ENCODE data around the gene ATP23.

The ATP23 gene

DNA sequence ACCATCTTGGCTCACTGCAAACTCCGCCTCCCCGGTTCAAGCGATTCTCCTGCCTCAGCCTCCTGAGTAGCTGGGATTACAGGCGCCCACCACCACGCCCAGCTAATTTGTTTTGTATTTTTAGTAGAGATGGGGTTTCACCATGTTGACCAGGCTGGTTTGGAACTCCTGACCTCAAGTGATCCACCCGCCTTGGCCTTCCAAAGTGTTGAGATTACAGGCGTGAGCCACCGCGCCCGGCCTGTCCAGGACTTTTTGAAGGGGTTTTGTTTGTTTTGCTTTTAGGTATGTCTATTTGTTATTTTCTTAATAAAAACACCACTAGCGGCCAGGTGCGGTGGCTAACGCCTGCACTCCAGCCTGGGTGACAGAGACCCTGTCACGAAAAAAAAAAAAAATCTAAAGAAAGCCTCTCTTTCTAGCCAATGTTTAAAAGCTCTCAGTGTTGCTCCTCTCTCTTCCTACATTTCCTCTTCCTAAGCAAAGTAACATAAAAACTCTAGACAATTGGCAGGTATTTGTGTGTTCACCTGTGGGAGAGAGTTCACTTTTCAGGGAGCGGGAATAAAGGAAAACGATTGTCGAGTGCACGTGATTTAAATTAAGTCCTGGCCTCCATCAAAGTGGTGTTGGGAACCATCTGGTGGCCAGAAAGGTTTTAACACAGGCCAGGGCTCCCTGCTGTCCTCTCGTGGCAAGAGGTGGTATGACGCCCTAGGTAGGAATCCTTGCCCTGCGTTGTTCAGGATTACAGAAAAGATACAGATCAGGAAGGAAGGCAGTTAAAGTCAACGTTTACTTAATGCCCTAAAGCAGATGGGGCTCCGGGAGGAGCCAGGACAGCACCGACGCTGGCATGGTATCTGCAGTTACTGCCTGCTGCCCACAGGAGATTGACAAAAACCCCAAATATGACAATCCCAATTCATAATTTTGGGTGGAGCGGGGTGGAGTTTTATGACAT lies 36.2 kb upstream of the ATP23 start:
- TF ChIP-seq EZH2 (IDR thresholded peaks at IDR 0.05; ENCODE audit: borderline replicate concordance, low read length): no peak
- TF ChIP-seq, protein P1, sequence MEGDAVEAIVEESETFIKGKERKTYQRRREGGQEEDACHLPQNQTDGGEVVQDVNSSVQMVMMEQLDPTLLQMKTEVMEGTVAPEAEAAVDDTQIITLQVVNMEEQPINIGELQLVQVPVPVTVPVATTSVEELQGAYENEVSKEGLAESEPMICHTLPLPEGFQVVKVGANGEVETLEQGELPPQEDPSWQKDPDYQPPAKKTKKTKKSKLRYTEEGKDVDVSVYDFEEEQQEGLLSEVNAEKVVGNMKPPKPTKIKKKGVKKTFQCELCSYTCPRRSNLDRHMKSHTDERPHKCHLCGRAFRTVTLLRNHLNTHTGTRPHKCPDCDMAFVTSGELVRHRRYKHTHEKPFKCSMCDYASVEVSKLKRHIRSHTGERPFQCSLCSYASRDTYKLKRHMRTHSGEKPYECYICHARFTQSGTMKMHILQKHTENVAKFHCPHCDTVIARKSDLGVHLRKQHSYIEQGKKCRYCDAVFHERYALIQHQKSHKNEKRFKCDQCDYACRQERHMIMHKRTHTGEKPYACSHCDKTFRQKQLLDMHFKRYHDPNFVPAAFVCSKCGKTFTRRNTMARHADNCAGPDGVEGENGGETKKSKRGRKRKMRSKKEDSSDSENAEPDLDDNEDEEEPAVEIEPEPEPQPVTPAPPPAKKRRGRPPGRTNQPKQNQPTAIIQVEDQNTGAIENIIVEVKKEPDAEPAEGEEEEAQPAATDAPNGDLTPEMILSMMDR (IDR thresholded peaks at IDR 0.05; ENCODE audit: low read length): peak; percentile 100
- no peak overlapping the region for H3K27ac ChIP-seq (ENCODE audit: low read depth, low read length, poor library complexity, severe bottlenecking)
- H3F3A ChIP-seq (ENCODE audit: insufficient read depth, low read length): no peaks in the 10 kb centered on the region
- H3K36me3 ChIP-seq (ENCODE audit: insufficient read depth, low read length): no peaks in the 10 kb centered on the region
- no peak overlapping the region for H3K4me3 ChIP-seq (ENCODE audit: low read depth, low read length, poor library complexity, severe bottlenecking)
- H3K4me2 ChIP-seq (ENCODE audit: low read length): peak overlapping the region; percentile 59
- no peak overlapping the region for H3K9ac ChIP-seq (ENCODE audit: low read length)
- no peak overlapping the region for H2AFZ ChIP-seq (ENCODE audit: low read length)
- H3K27me3 ChIP-seq (ENCODE audit: insufficient read depth, low read length): peaks cover 2% of the 10 kb centered on the region
- H3K79me2 ChIP-seq (ENCODE audit: insufficient read depth, low read length): no peaks in the 10 kb centered on the region
- peaks cover 4% of the 10 kb centered on the region for H3K4me1 ChIP-seq (ENCODE audit: insufficient read depth, low read length, severe bottlenecking)
- no peaks in the 10 kb centered on the region for H3K9me3 ChIP-seq (ENCODE audit: low read length)
- H4K20me1 ChIP-seq (ENCODE audit: insufficient read depth, low read length): no peaks in the 10 kb centered on the region
- H3K9me2 ChIP-seq (ENCODE audit: low read depth, low read length): no peaks in the 10 kb centered on the region

DNA sequence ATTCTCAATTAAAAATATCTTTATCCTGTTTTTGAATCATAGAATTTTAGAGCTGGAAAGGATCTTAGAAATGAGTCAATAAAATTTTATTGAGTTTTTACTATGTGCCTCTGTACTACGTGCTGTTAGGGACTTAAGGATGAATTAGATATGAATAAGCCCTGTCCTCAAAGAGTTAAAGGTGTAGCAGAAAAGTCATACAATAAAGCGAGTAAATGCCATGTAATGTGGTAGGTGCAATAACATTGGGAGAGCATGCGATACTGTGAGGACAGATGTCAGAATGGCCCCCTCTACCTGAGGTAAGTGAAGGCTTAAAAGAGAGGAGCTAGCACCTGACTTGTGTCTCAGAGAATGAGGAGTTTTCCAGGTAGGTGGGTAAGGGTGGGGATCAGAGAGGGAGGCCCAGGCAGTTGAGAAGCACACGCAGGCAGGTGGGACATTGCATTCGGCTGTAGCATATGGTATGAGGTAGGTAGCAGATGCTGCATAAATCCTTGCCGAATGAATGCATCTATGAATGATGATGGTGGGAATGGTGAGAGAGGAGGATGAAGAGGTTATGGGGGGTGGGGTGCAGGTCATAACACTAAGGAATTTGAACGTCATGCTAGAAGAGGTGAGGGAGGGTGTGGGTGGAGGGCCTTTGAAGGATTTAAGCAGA lies 35.4 kb upstream of the ATP23 start:
- Histone ChIP-seq H3K9ac (ENCODE audit: low read length) (no peak overlapping the region), H3K4me2 (ENCODE audit: low read length) (no peak overlapping the region), H3F3A (ENCODE audit: insufficient read depth, low read length) (no peaks in the 10 kb centered on the region), H3K9me3 (ENCODE audit: low read length) (no peaks in the 10 kb centered on the region), H3K27me3 (ENCODE audit: insufficient read depth, low read length) (peaks cover 5% of the 10 kb centered on the region), H3K36me3 (ENCODE audit: insufficient read depth, low read length) (no peaks in the 10 kb centered on the region), H3K9me2 (ENCODE audit: low read depth, low read length) (no peaks in the 10 kb centered on the region), H2AFZ (ENCODE audit: low read length) (no peak overlapping the region), H4K20me1 (ENCODE audit: insufficient read depth, low read length) (no peaks in the 10 kb centered on the region), H3K27ac (ENCODE audit: low read depth, low read length, poor library complexity, severe bottlenecking) (no peak overlapping the region), H3K4me3 (ENCODE audit: low read depth, low read length, poor library complexity, severe bottlenecking) (no peak overlapping the region), H3K4me1 (ENCODE audit: insufficient read depth, low read length, severe bottlenecking) (peaks cover 4% of the 10 kb centered on the region), H3K79me2 (ENCODE audit: insufficient read depth, low read length) (no peaks in the 10 kb centered on the region)
- TF ChIP-seq, protein P1 (IDR thresholded peaks at IDR 0.05; ENCODE audit: low read length): no peak
- no peak for TF ChIP-seq EZH2 (IDR thresholded peaks at IDR 0.05; ENCODE audit: borderline replicate concordance, low read length)

DNA sequence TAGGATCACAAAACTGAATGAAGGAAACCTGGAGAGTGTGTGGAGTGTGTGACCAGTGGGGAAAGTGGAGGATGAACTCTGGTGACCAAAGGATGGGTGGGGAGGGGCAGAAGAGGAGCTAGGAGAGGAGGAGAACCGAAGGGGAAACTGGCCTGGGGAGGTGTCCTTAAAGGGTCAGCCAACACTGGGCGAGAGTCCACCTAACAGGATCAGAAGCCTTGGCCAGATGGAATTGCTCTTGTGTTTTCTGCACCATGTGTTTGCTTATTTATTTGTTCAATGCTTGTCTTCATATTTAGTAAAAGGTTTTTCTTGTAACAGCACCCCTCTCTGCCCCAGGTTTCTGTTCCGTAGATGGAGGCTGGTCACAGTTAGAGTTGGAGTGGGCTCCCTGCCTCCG lies 34.5 kb upstream of the ATP23 start:
- Histone ChIP-seq H3K79me2 (ENCODE audit: insufficient read depth, low read length) (no peaks in the 10 kb centered on the region), H3K9me3 (ENCODE audit: low read length) (no peaks in the 10 kb centered on the region), H3K27me3 (ENCODE audit: insufficient read depth, low read length) (peaks cover 5% of the 10 kb centered on the region), H3K36me3 (ENCODE audit: insufficient read depth, low read length) (no peaks in the 10 kb centered on the region), H3K4me2 (ENCODE audit: low read length) (no peak overlapping the region), H3K9ac (ENCODE audit: low read length) (no peak overlapping the region), H2AFZ (ENCODE audit: low read length) (no peak overlapping the region), H3K27ac (ENCODE audit: low read depth, low read length, poor library complexity, severe bottlenecking) (no peak overlapping the region), H3K4me1 (ENCODE audit: insufficient read depth, low read length, severe bottlenecking) (peaks cover 4% of the 10 kb centered on the region), H4K20me1 (ENCODE audit: insufficient read depth, low read length) (no peaks in the 10 kb centered on the region), H3K4me3 (ENCODE audit: low read depth, low read length, poor library complexity, severe bottlenecking) (no peak overlapping the region), H3K9me2 (ENCODE audit: low read depth, low read length) (no peaks in the 10 kb centered on the region), H3F3A (ENCODE audit: insufficient read depth, low read length) (no peaks in the 10 kb centered on the region)
- TF ChIP-seq, protein P1 (IDR thresholded peaks at IDR 0.05; ENCODE audit: low read length): no peak
- TF ChIP-seq EZH2 (IDR thresholded peaks at IDR 0.05; ENCODE audit: borderline replicate concordance, low read length): no peak

All from OCI-LY1 (cell line).